ENCODE results near the gene PACSIN2.

PACSIN2 gene

DNA sequence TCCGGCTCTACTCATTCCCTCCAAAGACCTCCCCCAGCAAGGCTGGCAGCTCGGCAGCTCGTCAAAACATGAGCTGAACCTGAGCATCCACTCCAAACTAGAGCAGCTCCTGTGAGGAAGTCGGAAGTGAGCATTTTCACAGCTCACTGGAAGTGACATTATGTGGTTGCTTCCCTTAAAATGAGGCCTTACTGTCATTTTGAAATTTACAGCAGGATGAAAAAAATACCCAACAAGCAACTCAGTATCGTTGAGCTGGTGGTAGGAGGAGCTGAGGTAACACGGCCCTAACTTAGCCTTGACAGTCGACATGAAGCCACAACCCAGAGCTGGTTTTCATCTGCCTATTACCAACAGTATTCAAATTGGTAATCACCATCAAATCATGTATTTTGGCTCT, 119.9 kb downstream of the PACSIN2 start:
- DNase-seq (ENCODE audit: low read depth), result no peak
- TF ChIP-seq, protein P1, sequence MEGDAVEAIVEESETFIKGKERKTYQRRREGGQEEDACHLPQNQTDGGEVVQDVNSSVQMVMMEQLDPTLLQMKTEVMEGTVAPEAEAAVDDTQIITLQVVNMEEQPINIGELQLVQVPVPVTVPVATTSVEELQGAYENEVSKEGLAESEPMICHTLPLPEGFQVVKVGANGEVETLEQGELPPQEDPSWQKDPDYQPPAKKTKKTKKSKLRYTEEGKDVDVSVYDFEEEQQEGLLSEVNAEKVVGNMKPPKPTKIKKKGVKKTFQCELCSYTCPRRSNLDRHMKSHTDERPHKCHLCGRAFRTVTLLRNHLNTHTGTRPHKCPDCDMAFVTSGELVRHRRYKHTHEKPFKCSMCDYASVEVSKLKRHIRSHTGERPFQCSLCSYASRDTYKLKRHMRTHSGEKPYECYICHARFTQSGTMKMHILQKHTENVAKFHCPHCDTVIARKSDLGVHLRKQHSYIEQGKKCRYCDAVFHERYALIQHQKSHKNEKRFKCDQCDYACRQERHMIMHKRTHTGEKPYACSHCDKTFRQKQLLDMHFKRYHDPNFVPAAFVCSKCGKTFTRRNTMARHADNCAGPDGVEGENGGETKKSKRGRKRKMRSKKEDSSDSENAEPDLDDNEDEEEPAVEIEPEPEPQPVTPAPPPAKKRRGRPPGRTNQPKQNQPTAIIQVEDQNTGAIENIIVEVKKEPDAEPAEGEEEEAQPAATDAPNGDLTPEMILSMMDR (IDR thresholded peaks at IDR 0.05; ENCODE audit: control insufficient read depth, insufficient read depth, low read depth, low read length, missing control alignments), result no peak
- no peak overlapping the region for H3K4me3 ChIP-seq (ENCODE audit: control insufficient read depth, low read depth, low read length)

DNA sequence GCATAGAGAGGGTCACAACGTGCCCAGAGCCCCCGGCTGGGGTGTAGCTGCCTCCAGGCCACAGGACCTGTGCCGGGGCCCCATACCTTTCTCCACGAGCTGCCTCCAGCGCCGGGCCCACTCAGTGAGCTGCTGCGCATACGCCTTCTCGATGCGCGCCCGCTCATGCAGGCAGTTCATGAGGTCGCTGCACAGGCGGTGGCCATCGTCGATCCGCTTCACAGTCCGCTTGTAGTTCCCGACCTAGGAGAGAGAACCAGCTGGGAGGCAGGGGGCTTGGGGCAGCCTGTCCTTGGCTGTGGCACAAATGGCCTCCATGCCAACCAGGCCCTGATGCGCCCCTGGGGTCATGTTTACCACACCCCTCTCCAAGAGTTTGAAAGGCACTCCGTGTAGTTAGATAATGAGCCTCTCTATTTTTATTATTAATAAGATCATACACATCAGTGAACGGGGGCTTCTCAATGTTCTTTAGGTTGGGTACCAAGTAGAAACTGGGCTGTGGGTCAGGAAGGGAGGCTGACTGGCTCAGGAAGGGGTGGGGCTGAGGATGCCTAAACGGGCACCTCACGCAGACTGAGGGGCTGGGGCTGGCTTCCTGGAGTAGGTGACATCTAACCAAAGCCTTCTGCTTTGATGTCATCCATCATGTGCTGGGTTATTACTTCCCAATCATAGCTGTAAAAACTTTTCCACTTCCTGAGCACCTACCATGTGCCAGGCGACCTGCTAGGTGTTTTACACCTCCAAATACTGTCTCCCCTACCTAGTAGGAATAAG, 121.4 kb downstream of the PACSIN2 start:
- TF ChIP-seq, protein P1 (IDR thresholded peaks at IDR 0.05; ENCODE audit: control insufficient read depth, insufficient read depth, low read depth, low read length, missing control alignments), result no peak
- H3K4me3 ChIP-seq (ENCODE audit: control insufficient read depth, low read depth, low read length), result no peak overlapping the region
- DNase-seq (ENCODE audit: low read depth), result no peak

DNA sequence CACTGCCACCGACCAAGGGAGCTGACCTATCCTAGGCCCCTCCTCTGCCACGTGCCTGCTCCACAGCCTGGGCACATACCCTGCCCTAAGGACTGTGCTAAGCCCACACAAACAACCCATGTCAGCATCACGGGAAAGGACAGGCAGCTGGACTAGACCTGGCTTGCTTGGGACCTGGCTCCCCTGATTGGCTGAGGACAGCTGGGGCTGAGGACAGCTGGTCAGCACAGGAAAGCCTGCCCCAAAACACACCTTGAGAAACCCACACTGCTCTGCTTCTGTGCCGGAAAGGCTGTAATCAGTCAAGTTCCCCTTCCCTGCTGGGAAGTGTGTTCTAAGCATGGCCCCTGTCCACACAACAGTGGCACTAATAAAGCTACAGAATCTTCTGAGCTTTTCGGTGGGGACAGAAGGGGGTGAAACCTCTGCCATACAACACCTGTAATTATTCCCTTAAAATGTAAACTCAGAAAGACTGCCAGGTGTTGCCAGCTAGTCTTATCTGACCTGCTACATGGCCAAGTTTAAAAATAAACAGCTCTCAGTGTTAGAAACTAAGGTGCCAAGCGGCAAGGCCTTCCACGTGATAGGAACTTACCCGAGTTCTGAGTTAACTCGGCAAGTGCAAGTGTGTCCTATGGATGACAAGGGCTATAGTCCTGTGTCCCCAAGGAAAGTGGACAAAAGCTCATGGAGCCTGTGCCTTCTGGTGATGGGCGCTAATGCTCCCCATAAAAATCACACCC, 122.2 kb downstream of the PACSIN2 start:
- TF ChIP-seq, protein P1 (IDR thresholded peaks at IDR 0.05; ENCODE audit: control insufficient read depth, insufficient read depth, low read depth, low read length, missing control alignments), result no peak
- no peak for DNase-seq (ENCODE audit: low read depth)
- H3K4me3 ChIP-seq (ENCODE audit: control insufficient read depth, low read depth, low read length), result no peak overlapping the region

DNA sequence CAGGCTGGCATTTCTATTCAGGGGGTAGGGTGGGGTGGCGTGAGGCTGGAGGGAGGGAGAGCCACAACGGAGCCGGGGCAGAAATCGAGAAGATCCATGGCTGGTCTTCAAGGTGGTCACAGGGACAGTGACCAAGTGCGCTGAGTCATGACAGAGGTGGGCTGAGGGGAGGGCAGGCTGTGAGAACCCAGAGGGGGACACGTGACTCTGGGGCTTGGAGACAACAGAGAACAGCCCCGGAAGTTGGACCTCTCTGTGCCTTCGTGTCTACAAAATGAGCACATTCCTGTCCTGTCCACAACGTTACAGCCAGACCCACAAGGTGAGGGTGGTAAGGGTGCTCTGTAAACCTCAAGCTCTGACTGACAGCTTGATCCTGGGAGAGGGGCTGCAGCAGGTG, 122.8 kb downstream of the PACSIN2 start:
- no peak overlapping the region for H3K4me3 ChIP-seq (ENCODE audit: control insufficient read depth, low read depth, low read length)
- TF ChIP-seq, protein P1 (IDR thresholded peaks at IDR 0.05; ENCODE audit: control insufficient read depth, insufficient read depth, low read depth, low read length, missing control alignments), result no peak
- DNase-seq (ENCODE audit: low read depth), result no peak

DNA sequence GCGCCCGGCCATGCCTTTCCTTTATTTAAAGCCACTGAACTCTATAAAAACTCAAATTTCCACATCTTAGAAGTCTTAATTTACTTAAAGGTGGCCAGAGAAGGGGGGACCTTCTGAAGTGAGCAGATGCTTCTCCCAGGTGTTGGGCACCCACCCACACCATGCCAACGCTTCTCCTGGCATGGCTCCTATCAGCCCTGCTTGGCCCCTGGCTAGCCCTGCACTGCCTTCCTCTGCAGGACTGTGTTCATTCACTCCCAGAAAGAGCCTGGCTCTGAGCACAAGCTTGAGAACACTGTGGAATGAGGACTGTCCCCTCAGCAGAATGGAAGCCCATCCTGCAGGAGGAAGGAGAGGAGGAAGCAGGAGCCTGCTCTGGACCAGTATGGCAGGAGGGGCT, 123.3 kb downstream of the PACSIN2 start:
- H3K4me3 ChIP-seq (ENCODE audit: control insufficient read depth, low read depth, low read length), result no peak overlapping the region
- TF ChIP-seq, protein P1 (IDR thresholded peaks at IDR 0.05; ENCODE audit: control insufficient read depth, insufficient read depth, low read depth, low read length, missing control alignments), result no peak
- no peak for DNase-seq (ENCODE audit: low read depth)

DNA sequence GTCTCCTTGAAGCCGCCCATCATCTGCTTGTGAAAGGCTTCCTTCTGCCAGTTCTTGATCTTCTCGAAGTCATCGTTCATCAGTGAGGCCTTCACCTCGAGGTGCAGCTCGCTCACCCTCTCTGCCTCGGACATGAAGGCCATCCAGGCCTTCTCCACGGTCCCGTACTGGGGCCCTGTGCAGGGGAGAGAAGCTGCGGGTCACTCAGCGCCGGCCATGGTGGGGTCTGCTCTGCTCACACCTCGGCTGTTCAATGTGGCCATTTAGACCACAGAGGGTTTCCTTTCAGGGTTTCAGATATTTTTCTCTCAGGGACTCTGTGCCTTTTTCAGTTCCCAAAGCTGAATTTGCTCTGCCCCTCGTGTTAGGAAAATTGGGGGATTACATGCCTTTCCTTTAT, 123.9 kb downstream of the PACSIN2 start:
- TF ChIP-seq, protein P1 (IDR thresholded peaks at IDR 0.05; ENCODE audit: control insufficient read depth, insufficient read depth, low read depth, low read length, missing control alignments), result no peak
- no peak for DNase-seq (ENCODE audit: low read depth)
- no peak overlapping the region for H3K4me3 ChIP-seq (ENCODE audit: control insufficient read depth, low read depth, low read length)
